GM12801 (cell line): ENCODE measurements around the gene ACAD11.

ENCODE experiments used
- TF ChIP-seq, protein P1 (sequence below): IDR thresholded peaks from one replicate; pipeline ENCODE4 v1.5.1; 2011; ENCODE audit warnings: control low read depth; ENCODE audit not compliant: insufficient read length; ENCODE audit errors: extremely low read depth

ACAD11 gene

DNA sequence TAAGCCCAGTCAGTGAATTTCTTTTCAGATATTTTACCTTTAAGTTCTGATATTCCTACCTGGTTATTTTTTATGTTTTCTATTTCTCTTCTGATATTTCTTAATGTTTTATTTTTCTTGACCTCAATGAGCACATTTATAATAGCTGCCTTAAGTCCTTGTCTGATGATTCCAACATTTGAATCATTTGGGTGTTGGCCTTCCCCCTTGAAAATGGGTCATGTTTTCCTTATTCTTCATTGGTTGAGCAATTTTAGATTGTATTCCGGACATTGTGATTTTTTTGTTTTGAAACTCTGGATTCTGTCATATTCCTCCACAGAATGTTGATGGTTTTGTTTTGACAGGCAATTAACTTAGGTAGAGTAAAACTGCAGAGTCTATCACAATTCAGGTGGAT lies 72.2 kb downstream of the ACAD11 start:
- TF ChIP-seq, protein P1, sequence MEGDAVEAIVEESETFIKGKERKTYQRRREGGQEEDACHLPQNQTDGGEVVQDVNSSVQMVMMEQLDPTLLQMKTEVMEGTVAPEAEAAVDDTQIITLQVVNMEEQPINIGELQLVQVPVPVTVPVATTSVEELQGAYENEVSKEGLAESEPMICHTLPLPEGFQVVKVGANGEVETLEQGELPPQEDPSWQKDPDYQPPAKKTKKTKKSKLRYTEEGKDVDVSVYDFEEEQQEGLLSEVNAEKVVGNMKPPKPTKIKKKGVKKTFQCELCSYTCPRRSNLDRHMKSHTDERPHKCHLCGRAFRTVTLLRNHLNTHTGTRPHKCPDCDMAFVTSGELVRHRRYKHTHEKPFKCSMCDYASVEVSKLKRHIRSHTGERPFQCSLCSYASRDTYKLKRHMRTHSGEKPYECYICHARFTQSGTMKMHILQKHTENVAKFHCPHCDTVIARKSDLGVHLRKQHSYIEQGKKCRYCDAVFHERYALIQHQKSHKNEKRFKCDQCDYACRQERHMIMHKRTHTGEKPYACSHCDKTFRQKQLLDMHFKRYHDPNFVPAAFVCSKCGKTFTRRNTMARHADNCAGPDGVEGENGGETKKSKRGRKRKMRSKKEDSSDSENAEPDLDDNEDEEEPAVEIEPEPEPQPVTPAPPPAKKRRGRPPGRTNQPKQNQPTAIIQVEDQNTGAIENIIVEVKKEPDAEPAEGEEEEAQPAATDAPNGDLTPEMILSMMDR = no peak

DNA sequence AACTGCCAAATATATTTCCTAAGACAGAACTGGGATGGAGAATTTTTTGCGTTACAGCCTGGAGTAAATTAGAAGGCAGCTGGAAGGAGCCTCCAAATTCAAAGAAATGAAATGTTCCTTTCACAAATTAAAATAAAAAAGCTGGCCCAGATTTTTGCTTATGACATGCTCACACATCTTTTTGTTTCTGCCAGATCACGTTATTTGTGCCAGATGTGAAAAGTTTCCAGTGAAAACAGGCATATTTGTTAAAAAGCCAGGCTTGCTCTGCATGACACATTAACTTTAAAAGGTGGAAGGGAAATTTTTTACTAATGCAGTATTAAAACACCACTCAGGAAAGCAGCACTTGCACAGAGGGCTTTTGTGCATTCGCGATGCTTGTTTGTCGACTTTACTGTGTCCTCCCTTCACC lies 85.8 kb downstream of the ACAD11 start:
- TF ChIP-seq, protein P1 = no peak

- TF ChIP-seq, protein P1 = no peak
Observed at GRCh38 chr3:132570016-132570415, 89.6 kb downstream of the ACAD11 start.

GRCh38 chr3:132569580-132569979 lies 90.0 kb downstream of the ACAD11 start:
- TF ChIP-seq, protein P1 = no peak

DNA sequence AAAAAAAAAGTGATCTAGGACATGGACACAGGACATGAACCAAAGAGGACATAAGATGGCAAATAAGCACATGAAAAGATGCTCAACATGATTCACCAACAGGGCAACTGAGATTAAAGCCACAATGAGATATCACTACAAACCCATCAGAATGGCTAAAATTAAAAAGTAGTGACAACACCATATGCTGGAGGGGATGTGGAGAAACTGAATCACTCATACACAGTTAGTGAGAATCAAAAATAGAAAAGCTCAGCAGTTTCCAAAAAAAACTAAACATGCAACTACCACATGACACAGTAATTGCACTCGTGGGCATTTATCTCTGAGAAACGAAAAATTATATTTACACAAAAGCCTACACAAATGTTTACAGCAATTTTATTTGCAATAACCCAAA lies 90.5 kb downstream of the ACAD11 start:
- TF ChIP-seq, protein P1 = no peak

- TF ChIP-seq, protein P1 = no peak
Observed at GRCh38 chr3:132568422-132568821, 91.2 kb downstream of the ACAD11 start.

DNA sequence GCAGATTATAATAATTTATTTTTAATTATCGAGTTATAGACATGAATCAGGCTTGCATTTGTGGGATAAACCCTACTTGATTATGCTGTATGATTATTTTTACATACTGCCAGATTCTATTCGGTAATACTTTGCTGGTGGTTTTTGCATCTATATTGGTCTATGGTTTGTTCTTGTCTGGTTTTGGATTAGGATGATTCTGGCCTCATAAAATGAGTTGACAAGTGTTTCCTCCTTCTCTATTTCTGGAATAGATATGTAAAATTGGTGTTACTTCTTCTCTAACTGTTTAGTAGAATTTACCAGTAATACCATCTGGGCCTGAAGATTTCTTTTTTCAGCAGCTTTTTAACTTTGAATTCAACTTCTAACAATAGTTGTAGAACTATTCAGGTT lies 95.5 kb downstream of the ACAD11 start:
- TF ChIP-seq, protein P1 = no peak
